Measurements from ENCODE around the gene ATOX1.

DNA sequence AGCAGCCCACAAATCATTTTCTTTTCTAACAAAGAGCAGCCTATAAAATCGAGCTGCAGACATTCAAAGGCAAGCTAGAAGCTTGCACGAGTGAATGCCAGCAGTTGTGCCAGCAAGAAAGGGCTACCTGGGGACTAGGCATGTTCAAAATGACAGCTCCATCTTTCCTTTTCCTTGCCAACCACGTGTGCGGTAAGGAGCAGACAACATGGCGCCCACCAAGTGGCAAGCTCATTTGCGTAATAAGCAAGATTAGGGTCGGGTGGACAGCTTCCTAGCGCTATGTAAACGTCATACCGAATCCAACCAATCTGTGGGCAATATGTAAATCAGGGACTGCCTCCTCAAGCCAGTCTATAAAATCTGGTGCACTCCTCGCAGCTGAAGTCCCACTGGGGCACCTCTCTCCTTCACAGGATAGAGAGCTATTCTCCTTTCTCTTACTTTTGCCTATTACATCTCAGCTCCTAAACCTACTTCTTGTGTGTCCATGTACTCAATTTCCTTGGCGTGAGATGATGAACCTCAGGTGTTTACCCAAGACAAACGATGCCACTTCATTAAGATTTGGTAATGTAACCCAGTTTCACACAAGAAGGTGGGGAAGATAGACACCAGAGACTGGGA, 49.2 kb downstream of the ATOX1 start:
- TF ChIP-seq ZNF274 (IDR thresholded peaks at IDR 0.05; ENCODE audit: low read depth, low read length) (no peak), YY1 (IDR thresholded peaks at IDR 0.05; ENCODE audit: insufficient read depth, insufficient read length) (no peak), SUZ12 (IDR thresholded peaks at IDR 0.05; ENCODE audit: extremely low read depth, insufficient read depth, insufficient read length) (no peak)
